D721Med (cell line): Measurements from ENCODE around the gene RAVER1.
A peak's percentile ranks its signal among the peaks of the same experiment; 100 is the strongest.

Experiments
- DNase-seq: peaks from one replicate; pipeline ENCODE4 v3.0.0; 2011; ENCODE audit warnings: low spot score; ENCODE audit not compliant: insufficient read length
- FAIRE-seq: peaks from 2 replicates; lab custom pipeline; 2011; peaks lifted over from hg19 to GRCh38; lab: Jason Lieb, UNC
- CTCF ChIP-seq: IDR thresholded peaks from 2 replicates; pipeline ENCODE4 v1.5.1; 2012; ENCODE audit warnings: mild to moderate bottlenecking, control low read depth; ENCODE audit not compliant: insufficient read depth; ENCODE audit errors: missing control alignments

RAVER1 gene

DNA sequence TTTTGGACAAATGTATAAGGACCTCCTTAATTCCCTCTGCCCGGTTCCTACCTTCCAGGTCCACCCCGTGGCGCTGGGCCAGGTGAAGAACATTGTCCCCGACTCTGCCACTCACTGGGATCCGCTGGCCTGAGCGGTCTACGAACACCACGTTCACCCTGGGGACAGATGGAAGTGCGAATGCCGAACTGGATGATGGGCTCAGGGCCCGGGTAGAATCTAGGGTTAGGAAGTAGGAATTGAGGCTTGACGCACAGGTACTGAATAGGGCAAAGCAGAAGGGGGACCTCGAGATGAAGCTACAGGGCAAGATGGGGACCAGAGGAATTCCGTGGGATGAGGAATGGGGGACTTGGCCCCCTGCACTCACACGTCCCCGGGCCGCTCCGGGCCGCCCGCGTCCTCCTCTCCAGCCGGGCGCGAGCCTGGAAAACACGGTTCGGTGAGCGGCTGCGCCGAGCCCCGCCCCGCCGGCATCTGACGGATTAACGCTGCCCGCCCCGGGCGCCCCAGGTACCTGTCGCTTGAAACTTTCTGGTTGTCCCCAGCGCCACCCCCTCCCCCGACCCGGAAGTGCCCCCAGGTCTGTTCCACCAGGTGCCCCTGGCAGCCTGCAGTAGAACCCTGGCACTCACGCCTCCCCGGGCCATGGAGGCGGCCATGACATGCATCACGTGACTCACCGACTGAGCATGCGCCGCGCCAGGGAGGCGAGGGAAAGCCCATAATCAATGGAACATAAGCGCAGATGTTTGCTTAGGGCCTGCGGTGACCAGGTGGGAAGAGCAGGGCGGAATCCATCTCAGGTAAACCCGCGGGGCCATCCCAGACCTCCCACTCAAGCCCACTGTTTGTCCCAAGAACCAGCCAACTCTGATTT lies 17.8 kb downstream of the RAVER1 start, which contains the start of gene FDX2:
FDX2 (minus strand) TSS at position 681 of the 880 bp plus-strand sequence; CDS start at position 662, 19 bp downstream.
- peak; percentile 92 for DNase-seq
- TF ChIP-seq CTCF: no peak
- FAIRE-seq: no peak

DNA sequence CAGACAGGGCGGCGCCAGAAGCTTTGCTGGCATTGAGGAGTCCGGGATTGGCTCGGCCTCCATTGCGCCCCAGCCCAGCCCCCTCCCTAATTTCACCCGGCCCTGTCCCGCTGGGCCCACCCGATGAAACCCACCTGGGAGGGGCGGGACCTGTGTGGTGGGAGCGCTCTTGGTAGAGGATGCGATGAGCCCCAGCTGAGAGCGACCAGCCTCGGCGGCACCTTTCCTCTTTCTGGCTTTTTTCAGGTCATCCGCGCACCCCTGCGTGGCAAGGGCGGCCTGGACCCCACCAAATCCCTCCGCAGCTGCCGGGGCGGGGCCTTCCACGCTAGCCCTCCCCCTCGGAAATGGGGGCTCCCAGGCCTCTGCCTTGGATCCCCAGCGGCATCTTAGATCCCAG lies 23.9 kb downstream of the RAVER1 start, which contains the start of gene ZGLP1:
ZGLP1 (minus strand) TSS at position 393 of the 400 bp plus-strand sequence.
- TF ChIP-seq CTCF: no peak
- no peak for FAIRE-seq

DNA sequence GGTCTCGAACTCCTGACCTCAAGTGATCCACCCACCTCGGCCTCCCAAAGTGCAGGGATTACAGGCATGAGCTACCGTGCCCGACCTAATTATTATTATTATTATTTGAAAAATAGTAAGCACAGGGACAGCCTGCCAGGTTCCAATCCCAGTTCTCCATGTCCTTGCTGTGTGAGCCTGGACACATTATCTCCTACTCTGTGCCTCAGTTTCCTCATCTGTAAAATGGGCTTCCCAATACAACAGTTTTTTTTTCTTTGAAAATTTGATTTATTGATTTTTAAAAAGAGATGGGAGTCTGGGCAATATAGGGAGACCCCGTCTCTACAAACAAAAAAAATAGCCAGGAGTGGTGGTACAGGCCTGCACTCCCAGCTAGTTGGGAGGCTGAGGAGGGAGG lies 27.0 kb downstream of the RAVER1 start:
- no peak for TF ChIP-seq CTCF
- DNase-seq (no peak), FAIRE-seq (no peak)

More for the DNA sequence above, 23.9 kb downstream of the RAVER1 start, which contains the start of gene ZGLP1:
- DNase-seq: no peak

DNA sequence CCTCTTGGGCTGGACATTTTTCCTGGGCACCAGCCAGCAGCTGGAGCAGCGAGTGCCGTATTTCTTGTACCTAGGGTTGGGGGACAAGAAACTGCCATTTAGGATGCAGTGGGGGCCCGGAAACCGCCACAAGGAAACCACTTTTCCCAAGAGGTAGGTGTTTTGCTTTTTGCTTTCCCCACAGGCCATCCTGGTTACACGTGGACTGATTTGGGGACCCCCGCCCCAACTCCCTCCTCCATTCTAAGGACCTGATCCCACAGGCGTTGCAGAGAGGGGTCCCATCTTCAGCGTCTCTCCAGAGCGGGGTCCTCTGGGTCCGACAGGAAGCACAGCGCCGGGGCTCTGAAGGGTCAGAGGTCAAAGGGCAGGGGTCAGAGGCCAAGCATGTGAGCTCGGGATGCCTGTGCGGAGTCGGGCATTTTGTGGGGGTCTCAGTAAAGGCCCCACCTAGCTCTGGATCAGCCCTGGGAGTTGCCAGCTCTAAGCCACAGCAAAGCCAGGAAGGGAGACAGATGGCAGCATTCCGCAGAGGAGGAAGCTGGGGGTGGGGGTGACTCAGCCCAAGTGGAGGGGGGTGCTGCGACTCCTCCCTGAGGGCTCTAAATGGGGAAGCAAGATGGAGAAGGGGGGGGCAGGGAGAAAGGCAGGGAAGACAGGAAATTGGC lies 28.1 kb downstream of the RAVER1 start:
- TF ChIP-seq CTCF: no peak
- no peak for DNase-seq
- FAIRE-seq: no peak

- TF ChIP-seq CTCF: no peak
- DNase-seq (no peak), FAIRE-seq (no peak)
Observed at GRCh38 chr19:10299545-10300458, 33.5 kb downstream of the RAVER1 start.

DNA sequence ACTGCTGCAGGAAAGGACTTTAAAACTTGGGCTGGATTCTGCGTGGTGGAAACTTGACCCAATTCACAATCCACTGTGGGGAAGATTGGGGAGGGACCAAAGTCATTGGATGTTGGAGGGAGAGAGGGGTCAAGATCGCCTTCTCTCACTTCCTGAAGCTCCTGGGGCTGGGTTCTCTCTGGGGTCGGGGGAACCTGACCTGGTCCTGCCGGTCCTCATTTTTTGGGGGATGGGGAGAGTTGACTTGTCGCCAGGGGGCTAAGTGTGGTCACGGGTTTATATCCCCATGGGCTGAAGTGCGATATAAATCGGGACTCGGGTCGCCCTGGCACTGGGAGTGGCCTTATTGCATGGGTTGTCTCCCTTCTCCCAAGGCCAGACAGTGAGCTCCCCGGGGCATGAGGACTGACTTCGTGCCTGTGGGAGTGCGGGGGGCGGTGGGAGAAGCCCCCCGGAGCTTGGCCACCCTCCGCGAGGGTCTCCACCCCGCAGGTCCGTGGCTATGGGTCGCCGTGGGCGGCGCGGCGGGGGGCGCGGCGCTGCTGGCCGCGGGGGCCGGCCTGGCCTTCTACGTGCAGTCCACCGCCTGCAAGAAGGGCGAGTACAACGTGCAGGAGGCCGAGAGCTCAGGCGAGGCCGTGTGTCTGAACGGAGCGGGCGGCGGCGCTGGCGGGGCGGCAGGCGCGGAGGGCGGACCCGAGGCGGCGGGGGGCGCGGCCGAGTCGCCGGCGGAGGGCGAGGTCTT lies 37.3 kb downstream of the RAVER1 start:
- no peak for TF ChIP-seq CTCF
- DNase-seq (no peak), FAIRE-seq (no peak)
